AG04450 (cell line): ENCODE results near the gene NPC1L1. TPM values are rescaled to one million over a fixed set of nuclear protein-coding genes. Genes with fewer than 3 reads are reported as not detected.

ENCODE experiments used
- CTCF ChIA-PET: fragments of 300-600, 350-600 bp; formaldehyde crosslinking; extraction: SDS; loops from one replicate; lab custom pipeline; 2022; ENCODE audit warnings: antibody characterized with exemption, inconsistent platforms; lab: Charles Lee
- POLR2A ChIA-PET: fragments of 350-600 bp; formaldehyde crosslinking; extraction: SDS; loops from one replicate; lab custom pipeline; 2021; ENCODE audit warnings: antibody characterized with exemption, inconsistent platforms; lab: Yijun Ruan, JAX
- DNase-seq: peaks from one replicate; pipeline ENCODE4 v3.0.0-alpha.2; 2011; ENCODE audit warnings: low read depth, low spot score
- H3K27ac ChIP-seq: one replicate; pipeline ENCODE4 v1.5.1; 2012; ENCODE audit warnings: low read depth, low read length, control low read depth
- H3K27me3 ChIP-seq: one replicate; pipeline ENCODE4 v1.6.0; 2012; ENCODE audit warnings: low read length; ENCODE audit not compliant: control insufficient read depth, insufficient read depth
- H3K4me3 ChIP-seq: 2 replicates; pipeline ENCODE4 v1.5.1; 2011; ENCODE audit warnings: mild to moderate bottlenecking, low read depth, low read length, control low read depth
- H3K9me3 ChIP-seq: 2 replicates; pipeline ENCODE4 v1.5.1; 2012; ENCODE audit warnings: low read length; ENCODE audit not compliant: control insufficient read depth, insufficient read depth
- polyA plus RNA-seq: library from polyadenylated mRNA; depleted of rRNA; stranded (reverse); fragments of >200 nt; gene quantifications from 2 replicates; pipeline ENCODE4 v1.2.3, GENCODE V29; 2011
- TF ChIP-seq, protein P1 (sequence below): IDR thresholded peaks from 2 replicates; pipeline ENCODE4 v1.5.1; 2011; ENCODE audit warnings: low read depth, low read length, control low read depth, inconsistent platforms

The NPC1L1 gene
- polyA plus RNA-seq, 1 experiment, result 0.36 TPM

GRCh38 chr7:44522315-44522714 is 18.8 kb downstream of the NPC1L1 start:
- CTCF ChIA-PET, result no interaction called here
- POLR2A ChIA-PET, result no interaction called here
- Histone ChIP-seq H3K9me3 (peaks cover 5% of the 10 kb centered on the region; the same call in 1 of the 2 replicates), H3K4me3 (no peak overlapping the region), H3K27ac (no peak overlapping the region), H3K27me3 (peaks cover 16% of the 10 kb centered on the region)
- DNase-seq, result no peak
- TF ChIP-seq, protein P1, sequence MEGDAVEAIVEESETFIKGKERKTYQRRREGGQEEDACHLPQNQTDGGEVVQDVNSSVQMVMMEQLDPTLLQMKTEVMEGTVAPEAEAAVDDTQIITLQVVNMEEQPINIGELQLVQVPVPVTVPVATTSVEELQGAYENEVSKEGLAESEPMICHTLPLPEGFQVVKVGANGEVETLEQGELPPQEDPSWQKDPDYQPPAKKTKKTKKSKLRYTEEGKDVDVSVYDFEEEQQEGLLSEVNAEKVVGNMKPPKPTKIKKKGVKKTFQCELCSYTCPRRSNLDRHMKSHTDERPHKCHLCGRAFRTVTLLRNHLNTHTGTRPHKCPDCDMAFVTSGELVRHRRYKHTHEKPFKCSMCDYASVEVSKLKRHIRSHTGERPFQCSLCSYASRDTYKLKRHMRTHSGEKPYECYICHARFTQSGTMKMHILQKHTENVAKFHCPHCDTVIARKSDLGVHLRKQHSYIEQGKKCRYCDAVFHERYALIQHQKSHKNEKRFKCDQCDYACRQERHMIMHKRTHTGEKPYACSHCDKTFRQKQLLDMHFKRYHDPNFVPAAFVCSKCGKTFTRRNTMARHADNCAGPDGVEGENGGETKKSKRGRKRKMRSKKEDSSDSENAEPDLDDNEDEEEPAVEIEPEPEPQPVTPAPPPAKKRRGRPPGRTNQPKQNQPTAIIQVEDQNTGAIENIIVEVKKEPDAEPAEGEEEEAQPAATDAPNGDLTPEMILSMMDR, result no peak

DNA sequence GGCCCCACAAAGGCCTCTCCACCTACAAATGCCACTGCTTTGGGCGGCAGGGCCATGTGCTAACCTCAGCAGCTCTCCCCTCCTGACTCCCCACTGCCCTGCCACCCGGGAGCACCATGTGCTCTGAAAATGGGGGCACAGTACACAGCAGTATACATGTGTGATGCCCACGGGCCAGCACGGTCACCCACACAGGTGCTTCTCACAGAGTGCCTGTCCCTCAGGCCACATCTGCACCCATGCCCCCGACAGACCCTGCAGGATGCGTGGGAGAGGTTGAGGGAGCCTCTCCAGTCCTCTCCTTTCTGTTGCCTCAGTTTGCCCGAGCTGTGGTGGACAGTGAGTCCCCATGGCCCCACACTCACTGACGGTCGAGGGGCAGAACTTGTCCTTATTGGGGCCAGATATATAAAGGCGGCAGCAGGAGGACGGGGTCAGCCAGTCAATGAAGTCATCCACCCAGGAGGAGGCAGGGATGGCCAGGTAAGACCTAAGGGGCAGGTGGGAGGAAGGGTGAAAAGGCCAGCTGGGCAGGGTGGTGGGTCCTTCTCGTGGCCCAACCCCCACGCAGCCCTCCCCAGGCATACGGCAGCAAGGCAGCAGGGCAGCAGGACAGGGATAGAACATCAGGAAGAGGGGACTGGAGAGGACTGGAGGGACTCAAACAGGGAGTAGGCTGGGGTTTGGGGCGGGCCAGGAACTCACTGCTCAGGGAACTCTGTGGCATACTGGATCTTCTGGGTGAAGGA is 19.6 kb downstream of the NPC1L1 start:
- Histone ChIP-seq H3K9me3 (peaks cover 5% of the 10 kb centered on the region; the same call in 1 of the 2 replicates), H3K4me3 (no peak overlapping the region), H3K27me3 (peaks cover 16% of the 10 kb centered on the region), H3K27ac (no peak overlapping the region)
- DNase-seq, result no peak
- TF ChIP-seq, protein P1, result no peak
- CTCF ChIA-PET, result no interaction called here
- POLR2A ChIA-PET, result no interaction called here

- no peak overlapping the region for H3K27ac ChIP-seq
- DNase-seq, result no peak
- H3K4me3 ChIP-seq, result no peak overlapping the region
- peaks cover 16% of the 10 kb centered on the region for H3K27me3 ChIP-seq
- CTCF ChIA-PET, result interaction anchor here (0.6 kb wide), 1 partner anchor 13 kb away, joined by 5 read pairs; no protein-coding TSS in a partner anchor
- peaks cover 5% of the 10 kb centered on the region; the same call in 1 of the 2 replicates for H3K9me3 ChIP-seq
- TF ChIP-seq, protein P1, result no peak
- POLR2A ChIA-PET, result no interaction called here
Measured at GRCh38 chr7:44520574-44520973, 20.6 kb downstream of the NPC1L1 start.

DNA sequence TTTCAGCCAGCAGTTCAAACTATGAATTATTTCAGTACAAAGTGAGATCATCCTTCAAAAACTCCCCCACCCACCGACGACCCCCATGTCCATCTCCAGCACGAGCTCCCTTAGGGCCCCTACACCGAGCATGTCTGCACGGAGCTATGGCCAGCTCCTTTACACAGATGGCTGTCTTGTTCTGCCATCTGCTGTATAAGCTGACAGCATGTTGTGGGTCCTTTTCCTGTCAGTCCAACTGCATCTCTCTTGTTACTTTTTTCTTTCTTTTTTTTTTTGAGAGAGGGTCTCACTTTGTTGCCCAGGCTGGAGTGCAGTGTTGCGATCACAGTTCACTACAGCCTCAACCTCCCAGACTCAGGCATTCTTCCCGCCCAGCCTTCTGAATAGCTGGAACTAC is 21.6 kb downstream of the NPC1L1 start:
- TF ChIP-seq, protein P1, result no peak
- no peak overlapping the region for H3K27ac ChIP-seq
- no peak overlapping the region for H3K4me3 ChIP-seq
- H3K27me3 ChIP-seq, result peaks cover 16% of the 10 kb centered on the region
- POLR2A ChIA-PET, result no interaction called here
- no peaks in the 10 kb centered on the region for H3K9me3 ChIP-seq
- CTCF ChIA-PET, result interaction anchor here (0.6 to 1.0 kb wide), 2 partner anchors 9 to 15 kb away, joined by 5 read pairs; no protein-coding TSS in a partner anchor
- DNase-seq, result no peak

DNA sequence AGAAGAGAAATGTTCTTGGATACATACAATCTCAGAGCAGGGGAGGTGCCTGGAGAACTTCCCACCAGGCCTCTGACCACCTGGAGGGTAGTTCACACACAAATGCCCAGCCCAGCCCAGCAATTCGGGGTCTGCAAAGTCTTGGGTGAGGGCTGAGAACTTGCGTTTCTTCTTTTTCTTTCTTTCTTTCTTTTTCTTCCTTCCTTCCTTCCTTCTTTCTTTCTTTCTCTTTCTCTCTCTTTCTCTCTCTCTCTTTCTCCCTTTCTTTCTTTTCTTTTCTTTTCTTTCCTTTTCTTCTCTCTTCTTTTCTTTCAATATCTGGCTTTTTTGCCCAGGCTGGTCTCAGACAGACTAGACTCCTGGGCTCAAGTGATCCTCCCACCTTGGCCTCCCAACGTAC is 22.4 kb downstream of the NPC1L1 start:
- H3K27me3 ChIP-seq, result peaks cover 16% of the 10 kb centered on the region
- H3K27ac ChIP-seq, result no peak overlapping the region
- ChIA-PET CTCF (interaction anchor here (0.6 to 1.0 kb wide), 2 partner anchors 10 to 15 kb away, joined by 5 read pairs; no protein-coding TSS in a partner anchor), POLR2A (no interaction called here)
- H3K9me3 ChIP-seq, result no peaks in the 10 kb centered on the region
- TF ChIP-seq, protein P1, result no peak
- no peak overlapping the region for H3K4me3 ChIP-seq
- no peak for DNase-seq
